Stomach smooth muscle (tissue), 2 donors: Measurements from ENCODE around the gene MEIS1.
"Not testable (repeated sequence)": the region's sequence is repeated elsewhere in the genome, so short reads cannot be mapped to it uniquely, and the experiment has no call there.

Source experiments
- H3K27ac ChIP-seq: one replicate; pipeline ENCODE4 v1.7.0; 2013; ENCODE audit warnings: mild to moderate bottlenecking, low read length, inconsistent platforms
- H3K27me3 ChIP-seq, 2 donors: one replicate each; pipeline ENCODE4 v1.7.0; 2013; ENCODE audit warnings: low read length in 2 of 2; ENCODE audit not compliant: insufficient read depth in 2 of 2, control insufficient read depth in 1 of 2
- H3K36me3 ChIP-seq, 2 donors: one replicate each; pipeline ENCODE4 v1.7.0; 2013; ENCODE audit warnings: low read length in 2 of 2; ENCODE audit not compliant: control insufficient read depth in 2 of 2, insufficient read depth in 2 of 2
- H3K4me1 ChIP-seq: one replicate; pipeline ENCODE4 v1.7.0; 2013; ENCODE audit warnings: low read length; ENCODE audit not compliant: control insufficient read depth, insufficient read depth
- H3K4me3 ChIP-seq, 2 donors: one replicate each; pipeline ENCODE4 v1.7.0; 2013; ENCODE audit warnings: low read length in 2 of 2
- H3K9ac ChIP-seq, 2 donors: one replicate each; pipeline ENCODE4 v1.7.0; 2013; ENCODE audit warnings: low read length in 2 of 2, mild to moderate bottlenecking in 1 of 2
- H3K9me3 ChIP-seq, 2 donors: one replicate each; pipeline ENCODE4 v1.7.0; 2013; ENCODE audit warnings: low read length in 2 of 2; ENCODE audit not compliant: control insufficient read depth in 2 of 2
- donor health status: healthy.
- donor health status: Pancreatic carcinoma.

MEIS1 gene

GRCh38 chr2:66472225-66472843 lies 37.4 kb downstream of the MEIS1 start:
- Histone ChIP-seq H3K27ac (no peak overlapping the region), H3K4me3 (no peak overlapping the region), H3K27me3 (no peaks in the 10 kb centered on the region), H3K36me3 (peaks cover 25 to 29% of the 10 kb centered on the region in 2 donors), H3K9me3 (no peaks in the 10 kb centered on the region), H3K4me1 (peaks cover 40% of the 10 kb centered on the region), H3K9ac (no peak overlapping the region)

GRCh38 chr2:66477135-66477842 lies 42.4 kb downstream of the MEIS1 start:
- H3K4me3 ChIP-seq = peak overlapping the region; percentile 15 to 52
- H3K4me1 ChIP-seq = peaks cover 45% of the 10 kb centered on the region
- peaks cover 16 to 28% of the 10 kb centered on the region in 2 donors for H3K36me3 ChIP-seq
- no peaks in the 10 kb centered on the region for H3K9me3 ChIP-seq
- no peaks in the 10 kb centered on the region for H3K27me3 ChIP-seq
- peak overlapping the region; percentile 58 for H3K27ac ChIP-seq
- H3K9ac ChIP-seq = no peak overlapping the region

GRCh38 chr2:66478299-66478698 lies 43.4 kb downstream of the MEIS1 start:
- peak overlapping the region in 1 of 2 donors; percentile 16 for H3K4me3 ChIP-seq
- no peaks in the 10 kb centered on the region for H3K9me3 ChIP-seq
- H3K36me3 ChIP-seq = peaks cover 20 to 24% of the 10 kb centered on the region in 2 donors
- peaks cover 45% of the 10 kb centered on the region for H3K4me1 ChIP-seq
- H3K9ac ChIP-seq = no peak overlapping the region
- peak overlapping the region; percentile 26 for H3K27ac ChIP-seq
- no peaks in the 10 kb centered on the region for H3K27me3 ChIP-seq

GRCh38 chr2:66478731-66479316 lies 43.9 kb downstream of the MEIS1 start:
- Histone ChIP-seq H3K27ac (peak overlapping the region; percentile 26), H3K9ac (no peak overlapping the region), H3K27me3 (no peaks in the 10 kb centered on the region), H3K4me1 (peaks cover 45% of the 10 kb centered on the region), H3K36me3 (peaks cover 25 to 27% of the 10 kb centered on the region in 2 donors), H3K4me3 (peak overlapping the region in 1 of 2 donors; percentile 16), H3K9me3 (no peaks in the 10 kb centered on the region)

GRCh38 chr2:66481100-66481549 lies 46.2 kb downstream of the MEIS1 start:
- Histone ChIP-seq H3K4me1 (peaks cover 34% of the 10 kb centered on the region), H3K36me3 (peaks cover 17 to 18% of the 10 kb centered on the region in 2 donors), H3K27me3 (no peaks in the 10 kb centered on the region), H3K27ac (no peak overlapping the region), H3K9ac (no peak overlapping the region), H3K9me3 (no peaks in the 10 kb centered on the region), H3K4me3 (no peak overlapping the region)

GRCh38 chr2:66485252-66485651 lies 50.3 kb downstream of the MEIS1 start:
- not testable (repeated sequence) for H3K9ac ChIP-seq, H3K27ac ChIP-seq, H3K27me3 ChIP-seq, H3K9me3 ChIP-seq, H3K4me3 ChIP-seq
- peaks cover 11 to 22% of the 10 kb centered on the region in 2 donors for H3K36me3 ChIP-seq
- peaks cover 18% of the 10 kb centered on the region for H3K4me1 ChIP-seq

- H3K9ac ChIP-seq = no peak overlapping the region
- peaks cover 33% of the 10 kb centered on the region for H3K4me1 ChIP-seq
- H3K27ac ChIP-seq = no peak overlapping the region
- H3K9me3 ChIP-seq = no peaks in the 10 kb centered on the region
- H3K27me3 ChIP-seq = no peaks in the 10 kb centered on the region
- peaks cover 0 to 17% of the 10 kb centered on the region in 2 donors for H3K36me3 ChIP-seq
- no peak overlapping the region for H3K4me3 ChIP-seq
Measured at GRCh38 chr2:66488946-66489345, 54.0 kb downstream of the MEIS1 start.

- Histone ChIP-seq H3K9me3 (no peaks in the 10 kb centered on the region), H3K36me3 (peaks cover 0 to 15% of the 10 kb centered on the region in 2 donors), H3K27ac (no peak overlapping the region), H3K27me3 (no peaks in the 10 kb centered on the region), H3K4me3 (no peak overlapping the region), H3K9ac (no peak overlapping the region), H3K4me1 (peaks cover 35% of the 10 kb centered on the region)
Measured at GRCh38 chr2:66489436-66489835, 54.5 kb downstream of the MEIS1 start.

GRCh38 chr2:66490588-66491001 lies 55.7 kb downstream of the MEIS1 start:
- peak overlapping the region; percentile 6 for H3K27ac ChIP-seq
- H3K9ac ChIP-seq = no peak overlapping the region
- H3K4me3 ChIP-seq = no peak overlapping the region
- H3K9me3 ChIP-seq = no peaks in the 10 kb centered on the region
- peaks cover 42% of the 10 kb centered on the region for H3K4me1 ChIP-seq
- H3K27me3 ChIP-seq = no peaks in the 10 kb centered on the region
- peaks cover 0 to 23% of the 10 kb centered on the region in 2 donors for H3K36me3 ChIP-seq

- Histone ChIP-seq H3K27ac (no peak overlapping the region), H3K36me3 (peaks cover 8 to 16% of the 10 kb centered on the region in 2 donors), H3K4me1 (peaks cover 63% of the 10 kb centered on the region), H3K27me3 (no peaks in the 10 kb centered on the region), H3K4me3 (peak overlapping the region in 1 of 2 donors; percentile 17), H3K9me3 (no peaks in the 10 kb centered on the region), H3K9ac (no peak overlapping the region)
Measured at GRCh38 chr2:66494708-66495107, 59.8 kb downstream of the MEIS1 start.
